H1 (cell line): ENCODE data around the gene HEXIM1. TPM values are rescaled to one million over a fixed set of nuclear protein-coding genes. Genes with fewer than 3 reads are reported as not detected.

Experiments used
- BACH1 ChIP-seq: IDR thresholded peaks from 2 replicates; pipeline ENCODE4 v1.6.1; 2012; ENCODE audit warnings: low read length, improper control_type of control experiment
- BRCA1 ChIP-seq: IDR thresholded peaks from 2 replicates; pipeline ENCODE4 v1.6.1; 2012; ENCODE audit warnings: low read depth, low read length, improper control_type of control experiment
- CHD7 ChIP-seq: fragments of 300-600 bp; sonication (generic); IDR thresholded peaks from 2 replicates; pipeline ENCODE4 v1.7.1; 2012; ENCODE audit warnings: low read length, moderate library complexity, mild to moderate bottlenecking, inconsistent platforms; ENCODE audit not compliant: insufficient replicate concordance
- FOSL1 ChIP-seq: IDR thresholded peaks from 2 replicates; pipeline ENCODE4 v1.6.1; 2011; ENCODE audit warnings: mild to moderate bottlenecking, low read depth, low read length, moderate library complexity; ENCODE audit not compliant: insufficient read depth
- GTF2F1 ChIP-seq: IDR thresholded peaks from 2 replicates; pipeline ENCODE4 v1.6.1; 2012; ENCODE audit warnings: low read depth, low read length, improper control_type of control experiment, borderline replicate concordance
- JUND ChIP-seq: IDR thresholded peaks from 2 replicates; pipeline ENCODE4 v1.6.1; 2011; ENCODE audit warnings: mild to moderate bottlenecking, improper control_type of control experiment, low read length
- PHF8 ChIP-seq: fragments of 200-600 bp; sonication (generic); conservative IDR thresholded peaks from 2 replicates; pipeline ENCODE4 v1.7.1; 2012; ENCODE audit warnings: low read depth, mild to moderate bottlenecking, inconsistent platforms, low read length, moderate library complexity
- RXRA ChIP-seq: IDR thresholded peaks from 2 replicates; pipeline ENCODE4 v1.6.1; 2011; ENCODE audit warnings: low read depth, mild to moderate bottlenecking, low read length, moderate library complexity; ENCODE audit not compliant: insufficient read depth
- SIN3A ChIP-seq, 2 experiments: IDR thresholded peaks in 1 of 2; conservative IDR thresholded peaks in 1 of 2; 2 replicates each; pipeline ENCODE4 v1.6.1; 2011 to 2012; ENCODE audit warnings: low read length in 2 of 2, improper control_type of control experiment in 1 of 2, low read depth in 1 of 2, mild to moderate bottlenecking in 1 of 2
- polyA plus RNA-seq, 7 experiments: library from polyadenylated mRNA; depleted of rRNA in 3 of 7; stranded (reverse) in 5 of 7; unstranded in 2 of 7; fragments of >200 nt in 5 of 7; fragments of 200-250 nt in 2 of 7; gene quantifications; 1 replicate in 5 of 7; 2 replicates in 1 of 7; 4 replicates in 1 of 7; pipeline versions ENCODE4 v1.2.1 to v1.2.3, GENCODE V29; 2011 to 2013; ENCODE audit warnings: missing spikeins in 2 of 7, mixed read lengths in 2 of 7
- total RNA-seq: library from RNA; stranded (reverse); fragmentation: NEBNext Ultra II Directional; extraction: Animal tissue kit (Norgen Biotek cat#: 25700); gene quantifications from 2 replicates; pipeline ENCODE4 v1.2.1, GENCODE V29; 2021

The HEXIM1 gene
- total and polyA plus RNA-seq, 2 of the 8 experiments (the other 6 are each of a cell fraction or from before 2014, with no cell fraction given): 9.1 to 38.3 TPM

GRCh38 chr17:45197555-45198334, 49.5 kb downstream of the HEXIM1 start (continued):
- TF ChIP-seq CHD7 (no peak), RXRA (0 out of 2 replicates have a peak, but pooled peaks have one; percentile 49), GTF2F1 (no peak), BRCA1 (no peak), FOSL1 (no peak), SIN3A (conservative IDR thresholded peaks at IDR 0.05 in 1 of 2, IDR thresholded peaks at IDR 0.05 in 1 of 2; ENCODE audit: low read depth in 1 of 2, low read length in 2 of 2) (peak; percentile 48 to 82; a peak in 2 of 4 replicates), BACH1 (no peak), PHF8 (0 out of 2 replicates have a peak, but pooled peaks have one; percentile 20), JUND (peak; percentile 70; the same call in 1 of the 2 replicates)
